HEK293 (cell line): ENCODE measurements around the gene COL18A1.

Experiments
- BCL11A ChIP-seq: fragments of 450-650 bp; formaldehyde crosslinking; IDR thresholded peaks from 2 replicates; pipeline ENCODE4 v1.5.1; 2016; ENCODE audit warnings: low read depth, missing biosample characterization, missing genetic modification characterization
- YY2 ChIP-seq: fragments of 450-650 bp; formaldehyde crosslinking; IDR thresholded peaks from 2 replicates; pipeline ENCODE4 v1.5.1; 2016; ENCODE audit warnings: missing biosample characterization, missing genetic modification characterization
- ZNF133 ChIP-seq: fragments of 450-650 bp; formaldehyde crosslinking; IDR thresholded peaks from 2 replicates; pipeline ENCODE4 v1.5.1; 2016; ENCODE audit warnings: missing biosample characterization, missing genetic modification characterization
- ZNF302 ChIP-seq: fragments of 450-650 bp; formaldehyde crosslinking; IDR thresholded peaks from 2 replicates; pipeline ENCODE4 v1.5.1; 2016; ENCODE audit warnings: missing biosample characterization, missing genetic modification characterization, low read depth
- ZNF362 ChIP-seq: fragments of 450-650 bp; formaldehyde crosslinking; IDR thresholded peaks from 2 replicates; pipeline ENCODE4 v1.5.1; 2016; ENCODE audit warnings: missing biosample characterization, missing genetic modification characterization
- ZNF660 ChIP-seq: fragments of 450-650 bp; IDR thresholded peaks from 2 replicates; pipeline ENCODE4 v1.5.1; 2018; ENCODE audit warnings: missing biosample characterization, mild to moderate bottlenecking, missing genetic modification characterization
- ZXDB ChIP-seq: fragments of 450-650 bp; formaldehyde crosslinking; IDR thresholded peaks from 2 replicates; pipeline ENCODE4 v1.5.1; 2016; ENCODE audit warnings: missing biosample characterization, missing genetic modification characterization
- TF ChIP-seq, protein P1 (sequence below): fragments of 450-650 bp; formaldehyde crosslinking; IDR thresholded peaks from 2 replicates; pipeline ENCODE4 v1.5.1; 2016; ENCODE audit warnings: missing biosample characterization, missing genetic modification characterization
- TF ChIP-seq, protein P2 (sequence below): fragments of 450-650 bp; formaldehyde crosslinking; IDR thresholded peaks from 2 replicates; pipeline ENCODE4 v1.5.1; 2016; ENCODE audit warnings: missing biosample characterization, missing genetic modification characterization

DNA sequence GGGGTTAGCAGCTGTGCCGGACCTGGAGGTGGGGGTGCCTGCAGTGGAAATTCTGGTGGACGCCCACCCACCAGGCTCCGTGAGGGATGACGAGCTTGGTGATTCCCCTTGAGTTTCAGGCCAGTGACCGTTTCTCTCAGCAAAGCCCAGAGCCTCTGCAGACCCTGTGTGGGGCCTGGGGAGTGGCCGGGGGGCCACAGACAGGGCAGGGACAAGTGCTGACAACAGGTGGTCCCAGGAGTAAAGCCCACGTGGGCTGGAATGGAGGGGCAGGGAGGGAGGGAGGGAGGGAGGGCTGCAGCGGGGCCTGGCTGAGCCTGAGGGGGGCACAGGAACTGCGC is 52.8 kb downstream of the COL18A1 start:
- TF ChIP-seq ZNF362 (tag by site-specific recombination): no peak
- TF ChIP-seq, protein P1, sequence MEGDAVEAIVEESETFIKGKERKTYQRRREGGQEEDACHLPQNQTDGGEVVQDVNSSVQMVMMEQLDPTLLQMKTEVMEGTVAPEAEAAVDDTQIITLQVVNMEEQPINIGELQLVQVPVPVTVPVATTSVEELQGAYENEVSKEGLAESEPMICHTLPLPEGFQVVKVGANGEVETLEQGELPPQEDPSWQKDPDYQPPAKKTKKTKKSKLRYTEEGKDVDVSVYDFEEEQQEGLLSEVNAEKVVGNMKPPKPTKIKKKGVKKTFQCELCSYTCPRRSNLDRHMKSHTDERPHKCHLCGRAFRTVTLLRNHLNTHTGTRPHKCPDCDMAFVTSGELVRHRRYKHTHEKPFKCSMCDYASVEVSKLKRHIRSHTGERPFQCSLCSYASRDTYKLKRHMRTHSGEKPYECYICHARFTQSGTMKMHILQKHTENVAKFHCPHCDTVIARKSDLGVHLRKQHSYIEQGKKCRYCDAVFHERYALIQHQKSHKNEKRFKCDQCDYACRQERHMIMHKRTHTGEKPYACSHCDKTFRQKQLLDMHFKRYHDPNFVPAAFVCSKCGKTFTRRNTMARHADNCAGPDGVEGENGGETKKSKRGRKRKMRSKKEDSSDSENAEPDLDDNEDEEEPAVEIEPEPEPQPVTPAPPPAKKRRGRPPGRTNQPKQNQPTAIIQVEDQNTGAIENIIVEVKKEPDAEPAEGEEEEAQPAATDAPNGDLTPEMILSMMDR: no peak
- no peak for TF ChIP-seq ZNF133 (tag by site-specific recombination)
- no peak for TF ChIP-seq YY2 (tag by site-specific recombination)
- no peak for TF ChIP-seq ZNF660 (tag by site-specific recombination)
- no peak for TF ChIP-seq ZXDB (tag by site-specific recombination)
- TF ChIP-seq, protein P2, sequence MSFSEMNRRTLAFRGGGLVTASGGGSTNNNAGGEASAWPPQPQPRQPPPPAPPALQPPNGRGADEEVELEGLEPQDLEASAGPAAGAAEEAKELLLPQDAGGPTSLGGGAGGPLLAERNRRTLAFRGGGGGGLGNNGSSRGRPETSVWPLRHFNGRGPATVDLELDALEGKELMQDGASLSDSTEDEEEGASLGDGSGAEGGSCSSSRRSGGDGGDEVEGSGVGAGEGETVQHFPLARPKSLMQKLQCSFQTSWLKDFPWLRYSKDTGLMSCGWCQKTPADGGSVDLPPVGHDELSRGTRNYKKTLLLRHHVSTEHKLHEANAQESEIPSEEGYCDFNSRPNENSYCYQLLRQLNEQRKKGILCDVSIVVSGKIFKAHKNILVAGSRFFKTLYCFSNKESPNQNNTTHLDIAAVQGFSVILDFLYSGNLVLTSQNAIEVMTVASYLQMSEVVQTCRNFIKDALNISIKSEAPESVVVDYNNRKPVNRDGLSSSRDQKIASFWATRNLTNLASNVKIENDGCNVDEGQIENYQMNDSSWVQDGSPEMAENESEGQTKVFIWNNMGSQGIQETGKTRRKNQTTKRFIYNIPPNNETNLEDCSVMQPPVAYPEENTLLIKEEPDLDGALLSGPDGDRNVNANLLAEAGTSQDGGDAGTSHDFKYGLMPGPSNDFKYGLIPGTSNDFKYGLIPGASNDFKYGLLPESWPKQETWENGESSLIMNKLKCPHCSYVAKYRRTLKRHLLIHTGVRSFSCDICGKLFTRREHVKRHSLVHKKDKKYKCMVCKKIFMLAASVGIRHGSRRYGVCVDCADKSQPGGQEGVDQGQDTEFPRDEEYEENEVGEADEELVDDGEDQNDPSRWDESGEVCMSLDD (tag by site-specific recombination): no peak
- TF ChIP-seq BCL11A (tag by site-specific recombination): no peak
- TF ChIP-seq ZNF302 (tag by site-specific recombination): no peak
